Keratinocyte (primary cell): ENCODE data around the gene DYNLRB1.

Source experiments
- CTCF ChIP-seq, 3 experiments: IDR thresholded peaks in 1 of 3; conservative IDR thresholded peaks in 1 of 3; optimal IDR thresholded peaks in 1 of 3; 2 replicates in 2 of 3; 3 replicates in 1 of 3; pipeline versions ENCODE3 to v1.5.1; 2011; ENCODE audit warnings: low read length in 3 of 3, mild to moderate bottlenecking in 3 of 3, moderate library complexity in 2 of 3, control low read depth in 1 of 3, inconsistent platforms in 1 of 3; ENCODE audit not compliant: insufficient read depth in 2 of 3; ENCODE audit errors: extremely low read depth in 1 of 3
- EZH2 ChIP-seq: IDR thresholded peaks from one replicate; pipeline ENCODE4 v1.6.1; 2012; ENCODE audit warnings: inconsistent platforms, mild to moderate bottlenecking, low read length, moderate library complexity

- TF ChIP-seq CTCF (optimal IDR thresholded peaks at IDR 0.05 in 1 of 3, IDR thresholded peaks at IDR 0.05 in 1 of 3, conservative IDR thresholded peaks at IDR 0.05 in 1 of 3; ENCODE audit: extremely low read depth in 1 of 3, insufficient read depth in 2 of 3, low read length in 3 of 3) (no peak), EZH2 (no peak)
Observed at GRCh38 chr20:34512955-34513419, 3.2 kb upstream of the DYNLRB1 start.
